ENCODE data around the gene SOX3.

- TF ChIP-seq SRF (IDR thresholded peaks at IDR 0.05; ENCODE audit: low read depth), result no peak
- TF ChIP-seq REST (IDR thresholded peaks at IDR 0.05; ENCODE audit: low read depth), result no peak
- TF ChIP-seq ATF3 (IDR thresholded peaks at IDR 0.05), result no peak
- no peak for TF ChIP-seq EZH2phosphoT487 (IDR thresholded peaks at IDR 0.05; ENCODE audit: borderline replicate concordance)
- no peak for TF ChIP-seq CTCF (IDR thresholded peaks at IDR 0.05 in 2 of 3, conservative IDR thresholded peaks at IDR 0.05 in 1 of 3; ENCODE audit: borderline replicate concordance in 1 of 3, insufficient read depth in 1 of 3, low read depth in 2 of 3, low read length in 2 of 3)
- TF ChIP-seq POLR2A (IDR thresholded peaks at IDR 0.05; ENCODE audit: borderline replicate concordance, extremely low read depth, insufficient read depth, insufficient read length), result no peak
- TF ChIP-seq CEBPB (IDR thresholded peaks at IDR 0.05; ENCODE audit: low read depth), result no peak
- TF ChIP-seq SP1 (IDR thresholded peaks at IDR 0.05; ENCODE audit: low read depth), result no peak
- TF ChIP-seq JUND (IDR thresholded peaks at IDR 0.05), result no peak
- TF ChIP-seq EZH2 (IDR thresholded peaks at IDR 0.05), result no peak
- TF ChIP-seq MAX (IDR thresholded peaks at IDR 0.05), result no peak
Measured at GRCh38 chrX:140504371-140505324, at the start of gene SOX3.
